Measurements from ENCODE around the gene DENND5A.
"Not testable (repeated sequence)": the region's sequence is repeated elsewhere in the genome, so short reads cannot be mapped to it uniquely, and the experiment has no call there.

The DENND5A gene

GRCh38 chr11:9264316-9265210 is 587 bp downstream of the DENND5A start:
- peak; percentile 50 for DNase-seq (ENCODE audit: low read depth)

- DNase-seq (ENCODE audit: low read depth): peak; percentile 29
Observed at GRCh38 chr11:9263840-9264315, 1.3 kb downstream of the DENND5A start.

- not testable (repeated sequence) for DNase-seq (ENCODE audit: low read depth)
Observed at GRCh38 chr11:9260838-9261146, 4.4 kb downstream of the DENND5A start.

- DNase-seq (ENCODE audit: low read depth): no peak
Observed at GRCh38 chr11:9259981-9260837, 4.9 kb downstream of the DENND5A start.

- not testable (repeated sequence) for DNase-seq (ENCODE audit: low read depth)
Observed at GRCh38 chr11:9258279-9258678, 6.9 kb downstream of the DENND5A start.

- no peak for DNase-seq (ENCODE audit: low read depth)
Observed at GRCh38 chr11:9254416-9254815, 10.7 kb downstream of the DENND5A start.

GRCh38 chr11:9253086-9253485 is 12.1 kb downstream of the DENND5A start:
- DNase-seq (ENCODE audit: low read depth): no peak

- DNase-seq (ENCODE audit: low read depth): no peak
Observed at GRCh38 chr11:9251311-9251710, 13.8 kb downstream of the DENND5A start.

- no peak for DNase-seq (ENCODE audit: low read depth)
Observed at GRCh38 chr11:9250139-9250582, 15.0 kb downstream of the DENND5A start.

- DNase-seq (ENCODE audit: low read depth): no peak
Observed at GRCh38 chr11:9249252-9249651, 15.9 kb downstream of the DENND5A start.

GRCh38 chr11:9247863-9248262 is 17.3 kb downstream of the DENND5A start:
- no peak for DNase-seq (ENCODE audit: low read depth)

- DNase-seq (ENCODE audit: low read depth): not testable (repeated sequence)
Observed at GRCh38 chr11:9236242-9236641, 28.9 kb downstream of the DENND5A start.

- no peak for DNase-seq (ENCODE audit: low read depth)
Observed at GRCh38 chr11:9232482-9232881, 32.7 kb downstream of the DENND5A start.

GRCh38 chr11:9231848-9232177 is 33.3 kb downstream of the DENND5A start:
- peak; percentile 32 for DNase-seq (ENCODE audit: low read depth)

GRCh38 chr11:9230296-9230695 is 34.9 kb downstream of the DENND5A start:
- no peak for DNase-seq (ENCODE audit: low read depth)

GRCh38 chr11:9228091-9228490 is 37.1 kb downstream of the DENND5A start:
- DNase-seq (ENCODE audit: low read depth): no peak

- DNase-seq (ENCODE audit: low read depth): no peak
Observed at GRCh38 chr11:9225748-9226298, 39.3 kb downstream of the DENND5A start.

- DNase-seq (ENCODE audit: low read depth): no peak
Observed at GRCh38 chr11:9222654-9223053, 42.5 kb downstream of the DENND5A start.

- DNase-seq (ENCODE audit: low read depth): not testable (repeated sequence)
Observed at GRCh38 chr11:9220853-9221252, 44.3 kb downstream of the DENND5A start.

- DNase-seq (ENCODE audit: low read depth): peak; percentile 60
Observed at GRCh38 chr11:9219572-9219971, 45.6 kb downstream of the DENND5A start.

- peak; percentile 44 for DNase-seq (ENCODE audit: low read depth)
Observed at GRCh38 chr11:9219115-9219514, 46.0 kb downstream of the DENND5A start.

- DNase-seq (ENCODE audit: low read depth): no peak
Observed at GRCh38 chr11:9214765-9215164, 50.4 kb downstream of the DENND5A start.

GRCh38 chr11:9211322-9211721 is 53.8 kb downstream of the DENND5A start:
- no peak for DNase-seq (ENCODE audit: low read depth)
